ENCODE results near the gene NCAPG2. TPM values are rescaled to one million over a fixed set of nuclear protein-coding genes. Genes with fewer than 3 reads are reported as not detected.

The NCAPG2 gene
- total and polyA plus RNA-seq, 7 experiments from 2014 or later = 1.3 to 88.7 (median 6.7) TPM

GRCh38 chr7:158620839-158621441, 83.7 kb downstream of the NCAPG2 start:
- no peak overlapping the region for H3K4me3 Mint-ChIP-seq
- POLR2A ChIA-PET = no interaction called here

GRCh38 chr7:158620418-158620817, 84.2 kb downstream of the NCAPG2 start:
- H3K9me3 ChIP-seq (ENCODE audit: control insufficient read depth in 2 of 3, low read length in 3 of 3) = no peaks in the 10 kb centered on the region
- no peak overlapping the region for H3K27ac ChIP-seq (ENCODE audit: low read depth, low read length)
- Mint-ChIP-seq H3K4me3 (no peak overlapping the region), H3K36me3 (peaks cover 0 to 19% (median 9%) of the 10 kb centered on the region in 5 donors), H3K27ac (no peak overlapping the region), H3K9me3 (peaks cover 0 to 2% (median 0%) of the 10 kb centered on the region in 11 donors), H3K4me1 (peaks cover 0 to 8% (median 0%) of the 10 kb centered on the region in 7 donors), H3K27me3 (no peaks in the 10 kb centered on the region)
- intact Hi-C loops (cut with micrococcal nuclease) = no loop called here
- POLR2A ChIA-PET = no interaction called here
- no peaks in the 10 kb centered on the region for H3K27me3 ChIP-seq (ENCODE audit: control insufficient read depth in 2 of 2, insufficient read depth in 2 of 2, low read length in 2 of 2)
- CTCF ChIA-PET = interaction anchor here (0.6 kb wide), 1 partner anchor 215 kb away, joined by 3 read pairs; no protein-coding TSS in a partner anchor
- no peak for DNase-seq
- H3K4me3 ChIP-seq (ENCODE audit: low read length) = no peak overlapping the region
- no peak for ATAC-seq
- no peaks in the 10 kb centered on the region for H3K4me1 ChIP-seq (ENCODE audit: control insufficient read depth in 2 of 2, insufficient read depth in 2 of 2, low read length in 2 of 2)
- H3K36me3 ChIP-seq (ENCODE audit: control insufficient read depth in 2 of 3, insufficient read depth in 3 of 3, low read length in 3 of 3) = no peaks in the 10 kb centered on the region

More at GRCh38 chr7:158620839-158621441, 83.7 kb downstream of the NCAPG2 start:
- ATAC-seq (no peak), DNase-seq (no peak)
- intact Hi-C loops (cut with micrococcal nuclease) = no loop called here
- no peaks in the 10 kb centered on the region for H3K27me3 ChIP-seq (ENCODE audit: control insufficient read depth in 2 of 2, insufficient read depth in 2 of 2, low read length in 2 of 2)
- H3K4me1 Mint-ChIP-seq = peaks cover 0 to 8% (median 0%) of the 10 kb centered on the region in 7 donors
- peaks cover 0 to 2% (median 0%) of the 10 kb centered on the region in 11 donors for H3K9me3 Mint-ChIP-seq
- no peaks in the 10 kb centered on the region for H3K4me1 ChIP-seq (ENCODE audit: control insufficient read depth in 2 of 2, insufficient read depth in 2 of 2, low read length in 2 of 2)
- no peaks in the 10 kb centered on the region for H3K27me3 Mint-ChIP-seq
- no peak overlapping the region for H3K4me3 ChIP-seq (ENCODE audit: low read length)
- CTCF ChIA-PET = no interaction called here
- no peaks in the 10 kb centered on the region for H3K9me3 ChIP-seq (ENCODE audit: control insufficient read depth in 2 of 3, low read length in 3 of 3)
- no peaks in the 10 kb centered on the region for H3K36me3 ChIP-seq (ENCODE audit: control insufficient read depth in 2 of 3, insufficient read depth in 3 of 3, low read length in 3 of 3)
- no peak overlapping the region for H3K27ac Mint-ChIP-seq
- H3K27ac ChIP-seq (ENCODE audit: low read depth, low read length) = no peak overlapping the region
- peaks cover 0 to 20% (median 9%) of the 10 kb centered on the region in 5 donors for H3K36me3 Mint-ChIP-seq

- Mint-ChIP-seq H3K36me3 (peaks cover 0 to 17% (median 5%) of the 10 kb centered on the region in 5 donors), H3K9me3 (peaks cover 0 to 2% (median 0%) of the 10 kb centered on the region in 11 donors), H3K4me1 (peaks cover 0 to 8% (median 0%) of the 10 kb centered on the region in 7 donors), H3K27ac (no peak overlapping the region), H3K4me3 (no peak overlapping the region), H3K27me3 (no peaks in the 10 kb centered on the region)
- intact Hi-C loops (cut with micrococcal nuclease) = no loop called here
- Histone ChIP-seq H3K9me3 (ENCODE audit: control insufficient read depth in 2 of 3, low read length in 3 of 3) (no peaks in the 10 kb centered on the region), H3K4me1 (ENCODE audit: control insufficient read depth in 2 of 2, insufficient read depth in 2 of 2, low read length in 2 of 2) (no peaks in the 10 kb centered on the region), H3K27me3 (ENCODE audit: control insufficient read depth in 2 of 2, insufficient read depth in 2 of 2, low read length in 2 of 2) (no peaks in the 10 kb centered on the region), H3K36me3 (ENCODE audit: control insufficient read depth in 2 of 3, insufficient read depth in 3 of 3, low read length in 3 of 3) (no peaks in the 10 kb centered on the region), H3K27ac (ENCODE audit: low read depth, low read length) (no peak overlapping the region), H3K4me3 (ENCODE audit: low read length) (no peak overlapping the region)
- POLR2A ChIA-PET = no interaction called here
- CTCF ChIA-PET = no interaction called here
- no peak for ATAC-seq
- DNase-seq = no peak
Measured at GRCh38 chr7:158618745-158619140, 85.9 kb downstream of the NCAPG2 start.

GRCh38 chr7:158617737-158618128, 86.9 kb downstream of the NCAPG2 start:
- POLR2A ChIA-PET = no interaction called here
- intact Hi-C loops (cut with micrococcal nuclease) = no loop called here
- H3K9me3 Mint-ChIP-seq = peaks cover 0 to 2% (median 0%) of the 10 kb centered on the region in 11 donors
- DNase-seq = no peak
- no peaks in the 10 kb centered on the region for H3K9me3 ChIP-seq (ENCODE audit: control insufficient read depth in 2 of 3, low read length in 3 of 3)
- ATAC-seq = no peak
- no peak overlapping the region for H3K27ac Mint-ChIP-seq
- no peaks in the 10 kb centered on the region for H3K27me3 Mint-ChIP-seq
- H3K27ac ChIP-seq (ENCODE audit: low read depth, low read length) = no peak overlapping the region
- H3K27me3 ChIP-seq (ENCODE audit: control insufficient read depth in 2 of 2, insufficient read depth in 2 of 2, low read length in 2 of 2) = no peaks in the 10 kb centered on the region
- CTCF ChIA-PET = no interaction called here
- H3K4me1 ChIP-seq (ENCODE audit: control insufficient read depth in 2 of 2, insufficient read depth in 2 of 2, low read length in 2 of 2) = no peaks in the 10 kb centered on the region
- H3K4me3 ChIP-seq (ENCODE audit: low read length) = no peak overlapping the region
- no peak overlapping the region for H3K4me3 Mint-ChIP-seq
- H3K36me3 Mint-ChIP-seq = peaks cover 0 to 18% (median 5%) of the 10 kb centered on the region in 5 donors
- no peaks in the 10 kb centered on the region for H3K36me3 ChIP-seq (ENCODE audit: control insufficient read depth in 2 of 3, insufficient read depth in 3 of 3, low read length in 3 of 3)
- peaks cover 0 to 8% (median 0%) of the 10 kb centered on the region in 7 donors for H3K4me1 Mint-ChIP-seq

- CTCF ChIA-PET = interaction anchor here (0.6 kb wide), 1 partner anchor 361 kb away, joined by 3 read pairs; no protein-coding TSS in a partner anchor
Measured at GRCh38 chr7:158616050-158616449, 88.6 kb downstream of the NCAPG2 start.

GRCh38 chr7:158614700-158615099, 89.9 kb downstream of the NCAPG2 start:
- Histone ChIP-seq H3K4me3 (ENCODE audit: low read length) (no peak overlapping the region), H3K9me3 (ENCODE audit: control insufficient read depth in 2 of 3, low read length in 3 of 3) (no peaks in the 10 kb centered on the region), H3K36me3 (ENCODE audit: control insufficient read depth in 2 of 3, insufficient read depth in 3 of 3, low read length in 3 of 3) (no peaks in the 10 kb centered on the region), H3K27ac (ENCODE audit: low read depth, low read length) (no peak overlapping the region), H3K4me1 (ENCODE audit: control insufficient read depth in 2 of 2, insufficient read depth in 2 of 2, low read length in 2 of 2) (no peaks in the 10 kb centered on the region), H3K27me3 (ENCODE audit: control insufficient read depth in 2 of 2, insufficient read depth in 2 of 2, low read length in 2 of 2) (no peaks in the 10 kb centered on the region)
- ATAC-seq (no peak), DNase-seq (no peak)
- Mint-ChIP-seq H3K27ac (no peak overlapping the region), H3K4me1 (peaks cover 4 to 19% (median 6%) of the 10 kb centered on the region in 7 donors), H3K27me3 (no peaks in the 10 kb centered on the region), H3K36me3 (peaks cover 0 to 23% (median 5%) of the 10 kb centered on the region in 5 donors), H3K9me3 (peaks cover 0 to 2% (median 0%) of the 10 kb centered on the region in 11 donors), H3K4me3 (no peak overlapping the region)
- intact Hi-C loops (cut with micrococcal nuclease) = no loop called here
- CTCF ChIA-PET = no interaction called here
- POLR2A ChIA-PET = no interaction called here

More at GRCh38 chr7:158616050-158616449, 88.6 kb downstream of the NCAPG2 start:
- no peak overlapping the region for H3K4me3 Mint-ChIP-seq
- no peaks in the 10 kb centered on the region for H3K27me3 Mint-ChIP-seq
- H3K9me3 ChIP-seq (ENCODE audit: control insufficient read depth in 2 of 3, low read length in 3 of 3) = no peaks in the 10 kb centered on the region
- H3K9me3 Mint-ChIP-seq = peaks cover 0 to 2% (median 0%) of the 10 kb centered on the region in 11 donors
- no peaks in the 10 kb centered on the region for H3K27me3 ChIP-seq (ENCODE audit: control insufficient read depth in 2 of 2, insufficient read depth in 2 of 2, low read length in 2 of 2)
- no peak for ATAC-seq
- no peak overlapping the region for H3K27ac ChIP-seq (ENCODE audit: low read depth, low read length)
- intact Hi-C loops (cut with micrococcal nuclease) = no loop called here
- no peaks in the 10 kb centered on the region for H3K4me1 ChIP-seq (ENCODE audit: control insufficient read depth in 2 of 2, insufficient read depth in 2 of 2, low read length in 2 of 2)
- H3K4me3 ChIP-seq (ENCODE audit: low read length) = no peak overlapping the region
- peaks cover 0 to 20% (median 5%) of the 10 kb centered on the region in 5 donors for H3K36me3 Mint-ChIP-seq
- no peaks in the 10 kb centered on the region for H3K36me3 ChIP-seq (ENCODE audit: control insufficient read depth in 2 of 3, insufficient read depth in 3 of 3, low read length in 3 of 3)
- H3K4me1 Mint-ChIP-seq = peaks cover 4 to 19% (median 6%) of the 10 kb centered on the region in 7 donors
- POLR2A ChIA-PET = no interaction called here
- no peak for DNase-seq
- H3K27ac Mint-ChIP-seq = no peak overlapping the region

GRCh38 chr7:158613481-158613880, 91.1 kb downstream of the NCAPG2 start:
- Histone ChIP-seq H3K9me3 (ENCODE audit: control insufficient read depth in 2 of 3, low read length in 3 of 3) (no peaks in the 10 kb centered on the region), H3K27ac (ENCODE audit: low read depth, low read length) (no peak overlapping the region), H3K4me1 (ENCODE audit: control insufficient read depth in 2 of 2, insufficient read depth in 2 of 2, low read length in 2 of 2) (no peaks in the 10 kb centered on the region), H3K4me3 (ENCODE audit: low read length) (no peak overlapping the region), H3K27me3 (ENCODE audit: control insufficient read depth in 2 of 2, insufficient read depth in 2 of 2, low read length in 2 of 2) (no peaks in the 10 kb centered on the region), H3K36me3 (ENCODE audit: control insufficient read depth in 2 of 3, insufficient read depth in 3 of 3, low read length in 3 of 3) (no peaks in the 10 kb centered on the region)
- no peaks in the 10 kb centered on the region for H3K27me3 Mint-ChIP-seq
- intact Hi-C loops (cut with micrococcal nuclease) = no loop called here
- H3K36me3 Mint-ChIP-seq = peaks cover 0 to 23% (median 5%) of the 10 kb centered on the region in 5 donors
- peaks cover 0 to 2% (median 0%) of the 10 kb centered on the region in 11 donors for H3K9me3 Mint-ChIP-seq
- DNase-seq (no peak), ATAC-seq (no peak)
- no peak overlapping the region for H3K4me3 Mint-ChIP-seq
- peaks cover 4 to 14% (median 6%) of the 10 kb centered on the region in 7 donors for H3K4me1 Mint-ChIP-seq
- ChIA-PET CTCF (no interaction called here), POLR2A (no interaction called here)
- H3K27ac Mint-ChIP-seq = no peak overlapping the region
